ENCODE data around the gene SLC2A4RG. TPM values are rescaled to one million over a fixed set of nuclear protein-coding genes. Genes with fewer than 3 reads are reported as not detected.

SLC2A4RG gene
- total and polyA plus RNA-seq, 2 donors (not counting 3 experiments of a cell fraction or from before 2014, with no cell fraction given) = 41.7 to 69.4 TPM

Small RNA genes lying within 50 kb of the gene (small RNA-seq; reads per million reads assigned to genes)
- not detected for gene LIME1 (ENCODE audit: insufficient read depth, insufficient read length, low read depth, low replicate concordance)
- not detected for gene TNFRSF6B (ENCODE audit: insufficient read depth, insufficient read length, low read depth, low replicate concordance)

Other genes starting within 250 kb of the SLC2A4RG start
- 2.9 and 3.4 TPM in 2 replicates for gene EEF1A2, start 240.7 kb upstream of the SLC2A4RG start, total RNA-seq
- gene EEF1A2, start 240.7 kb upstream of the SLC2A4RG start, polyA plus RNA-seq = 2.7 and 2.9 TPM in 2 replicates
- 219 and 233 TPM in 2 replicates for gene PPDPF, start 219.0 kb upstream of the SLC2A4RG start, total RNA-seq
- gene PPDPF, start 219.0 kb upstream of the SLC2A4RG start, polyA plus RNA-seq = 52.2 and 58.9 TPM in 2 replicates
- gene PTK6, start 202.4 kb upstream of the SLC2A4RG start, total RNA-seq = 0.18 TPM in 1 of 2 replicates, not detected in the other
- gene PTK6, start 202.4 kb upstream of the SLC2A4RG start, polyA plus RNA-seq = 0.05 TPM in 1 of 2 replicates, not detected in the other
- not detected in 2 replicates for gene SRMS, start 192.0 kb upstream of the SLC2A4RG start, total RNA-seq
- gene SRMS, start 192.0 kb upstream of the SLC2A4RG start, polyA plus RNA-seq = not detected in 2 replicates
- gene FNDC11, start 185.6 kb upstream of the SLC2A4RG start, total RNA-seq = 0.51 and 0.71 TPM in 2 replicates
- 1.9 and 3.4 TPM in 2 replicates for gene FNDC11, start 185.6 kb upstream of the SLC2A4RG start, polyA plus RNA-seq
- 29.2 and 33.2 TPM in 2 replicates for gene HELZ2, start 165.5 kb upstream of the SLC2A4RG start, total RNA-seq
- 10.6 and 16.2 TPM in 2 replicates for gene HELZ2, start 165.5 kb upstream of the SLC2A4RG start, polyA plus RNA-seq
- gene GMEB2, start 112.7 kb upstream of the SLC2A4RG start, total RNA-seq = 12.1 and 14.1 TPM in 2 replicates
- gene GMEB2, start 112.7 kb upstream of the SLC2A4RG start, polyA plus RNA-seq = 12.7 and 13.4 TPM in 2 replicates
- gene STMN3, start 86.4 kb upstream of the SLC2A4RG start, total RNA-seq = 1.7 and 1.8 TPM in 2 replicates
- gene STMN3, start 86.4 kb upstream of the SLC2A4RG start, polyA plus RNA-seq = 4.7 and 8.4 TPM in 2 replicates
- gene RTEL1, start 81.5 kb upstream of the SLC2A4RG start, total RNA-seq = 38.6 and 44.9 TPM in 2 replicates
- gene RTEL1, start 81.5 kb upstream of the SLC2A4RG start, polyA plus RNA-seq = 17.0 and 20.6 TPM in 2 replicates
- gene TNFRSF6B, start 43.1 kb upstream of the SLC2A4RG start, total RNA-seq = 0.69 TPM in 1 of 2 replicates, not detected in the other
- 11.3 and 20.6 TPM in 2 replicates for gene TNFRSF6B, start 43.1 kb upstream of the SLC2A4RG start, polyA plus RNA-seq
- 51.6 and 56.3 TPM in 2 replicates for gene ARFRP1, start 31.8 kb upstream of the SLC2A4RG start, total RNA-seq
- gene ARFRP1, start 31.8 kb upstream of the SLC2A4RG start, polyA plus RNA-seq = 37.0 and 48.7 TPM in 2 replicates
- 29.3 and 31.7 TPM in 2 replicates for gene ZGPAT, start 31.7 kb upstream of the SLC2A4RG start, total RNA-seq
- 23.1 and 24.4 TPM in 2 replicates for gene ZGPAT, start 31.7 kb upstream of the SLC2A4RG start, polyA plus RNA-seq
- 11.5 and 12.2 TPM in 2 replicates for gene LIME1, start 3.1 kb upstream of the SLC2A4RG start, total RNA-seq
- gene LIME1, start 3.1 kb upstream of the SLC2A4RG start, polyA plus RNA-seq = 10.7 and 16.3 TPM in 2 replicates
- gene ZBTB46, start 91.5 kb downstream of the SLC2A4RG start, total RNA-seq = 4.3 and 7.1 TPM in 2 replicates
- 1.3 TPM in 2 replicates for gene ZBTB46, start 91.5 kb downstream of the SLC2A4RG start, polyA plus RNA-seq
- gene ABHD16B, start 121.7 kb downstream of the SLC2A4RG start, total RNA-seq = not detected in 2 replicates
- gene ABHD16B, start 121.7 kb downstream of the SLC2A4RG start, polyA plus RNA-seq = not detected in 2 replicates
- 114 and 123 TPM in 2 replicates for gene TPD52L2, start 125.5 kb downstream of the SLC2A4RG start, total RNA-seq
- 142 and 151 TPM in 2 replicates for gene TPD52L2, start 125.5 kb downstream of the SLC2A4RG start, polyA plus RNA-seq
- 58.7 and 60.3 TPM in 2 replicates for gene DNAJC5, start 155.3 kb downstream of the SLC2A4RG start, total RNA-seq
- gene DNAJC5, start 155.3 kb downstream of the SLC2A4RG start, polyA plus RNA-seq = 40.1 and 44.7 TPM in 2 replicates
- 51.1 TPM in 2 replicates for gene UCKL1, start 216.6 kb downstream of the SLC2A4RG start, total RNA-seq
- gene UCKL1, start 216.6 kb downstream of the SLC2A4RG start, polyA plus RNA-seq = 78.8 and 113 TPM in 2 replicates
- 25.9 and 30.0 TPM in 2 replicates for gene ZNF512B, start 230.2 kb downstream of the SLC2A4RG start, total RNA-seq
- 8.7 and 10.0 TPM in 2 replicates for gene ZNF512B, start 230.2 kb downstream of the SLC2A4RG start, polyA plus RNA-seq
- 4.7 and 5.7 TPM in 2 replicates for gene SAMD10, start 239.9 kb downstream of the SLC2A4RG start, total RNA-seq
- 5.3 and 6.9 TPM in 2 replicates for gene SAMD10, start 239.9 kb downstream of the SLC2A4RG start, polyA plus RNA-seq
- 64.2 and 67.4 TPM in 2 replicates for gene PRPF6, start 241.4 kb downstream of the SLC2A4RG start, total RNA-seq
- gene PRPF6, start 241.4 kb downstream of the SLC2A4RG start, polyA plus RNA-seq = 27.1 and 35.3 TPM in 2 replicates